Activated CD8-positive, alpha-beta memory T cell treated with anti-CD3 and anti-CD28 coated beads for 36 hours (primary cell): ENCODE data around the gene STEAP3. TPM values are rescaled to one million over a fixed set of nuclear protein-coding genes. Genes with fewer than 3 reads are reported as not detected.

ENCODE experiments used
- CTCF ChIA-PET: fragments of 350-600 bp; sonication (Branson Sonifier 250); formaldehyde crosslinking; loops from one replicate; lab custom pipeline; 2021; ENCODE audit warnings: antibody characterized with exemption; lab: Charles Lee
- POLR2A ChIA-PET: fragments of 350-600 bp; sonication (Branson Sonifier 250); formaldehyde crosslinking; loops from one replicate; lab custom pipeline; 2021; ENCODE audit warnings: antibody characterized with exemption; lab: Charles Lee
- total RNA-seq, 2 experiments: library from RNA; stranded (reverse); gene quantifications; one replicate each; pipeline ENCODE4 v1.2.3, GENCODE V29; 2021

Gene STEAP3
- total RNA-seq, 2 experiments from 2014 or later: 0.44 to 0.46 TPM

DNA sequence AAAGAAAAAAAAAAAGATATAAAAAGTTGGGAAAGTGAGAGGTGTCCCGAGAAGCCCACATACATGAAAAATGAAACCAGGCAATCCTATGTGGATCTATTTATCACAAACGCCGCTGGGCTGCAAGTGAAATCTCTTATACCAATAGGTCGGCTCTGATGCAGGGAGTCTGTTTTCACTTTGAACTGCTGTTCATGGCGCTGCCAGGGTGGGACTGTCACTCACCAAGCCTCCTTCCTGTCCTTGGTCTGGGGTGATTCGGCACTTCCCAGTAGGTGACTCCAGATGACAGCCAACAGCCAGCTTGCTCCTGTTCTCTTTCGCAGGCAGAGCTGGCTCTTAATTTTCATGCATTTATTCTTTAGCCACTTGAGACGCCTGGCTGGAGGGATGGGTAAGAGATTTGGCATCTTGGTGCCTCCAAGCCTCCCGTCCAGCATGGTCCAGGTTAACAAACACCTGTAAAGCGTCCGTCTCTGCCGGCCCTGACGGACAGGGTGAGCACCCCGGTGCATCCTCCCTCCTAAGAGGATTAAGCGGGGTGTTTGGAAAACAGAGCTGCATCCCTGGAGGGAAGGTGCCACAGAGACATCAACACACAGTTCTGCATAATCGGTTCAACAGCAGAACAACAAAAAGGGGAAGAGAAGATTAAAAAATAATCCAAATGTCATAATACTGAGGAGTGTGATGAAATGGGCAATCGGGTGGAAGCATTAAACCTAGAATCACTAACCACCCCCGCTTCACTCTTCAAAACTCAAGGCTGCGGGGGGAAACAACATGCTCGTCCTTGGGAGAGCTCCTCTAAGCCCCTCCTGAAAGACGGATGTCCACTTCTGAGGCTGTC lies 58.7 kb downstream of the STEAP3 start:
- ChIA-PET POLR2A (no interaction called here), CTCF (no interaction called here)

DNA sequence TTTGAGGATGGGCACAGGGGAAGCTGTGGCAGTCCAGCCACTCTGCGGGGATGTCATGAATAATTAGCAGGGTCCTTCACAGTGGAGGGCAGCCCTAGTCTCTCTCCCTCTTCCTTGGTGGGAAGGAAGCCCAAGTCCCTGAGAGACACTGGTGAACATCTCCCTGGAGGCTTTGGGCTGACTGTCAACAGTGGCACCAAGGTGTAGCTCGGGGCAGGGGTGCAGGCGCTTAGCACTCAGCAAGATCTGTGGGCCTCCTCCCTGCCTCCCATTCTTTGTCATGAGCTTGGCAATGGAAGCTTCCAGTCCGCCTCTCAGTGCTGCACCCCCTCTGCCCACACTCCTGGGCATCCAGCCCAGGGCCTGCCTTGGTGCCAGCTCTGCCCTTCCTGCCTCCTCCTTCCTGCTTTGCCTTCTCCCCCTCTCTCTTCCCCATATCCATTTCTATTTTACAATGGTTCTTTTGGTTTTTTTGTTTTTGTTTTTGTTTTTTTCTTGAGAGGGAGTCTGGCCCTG lies 59.4 kb downstream of the STEAP3 start:
- POLR2A ChIA-PET: no interaction called here
- CTCF ChIA-PET: no interaction called here

- POLR2A ChIA-PET: no interaction called here
- CTCF ChIA-PET: no interaction called here
These were observed 60.3 kb downstream of the STEAP3 start for GRCh38 chr2:119283873-119284331.

DNA sequence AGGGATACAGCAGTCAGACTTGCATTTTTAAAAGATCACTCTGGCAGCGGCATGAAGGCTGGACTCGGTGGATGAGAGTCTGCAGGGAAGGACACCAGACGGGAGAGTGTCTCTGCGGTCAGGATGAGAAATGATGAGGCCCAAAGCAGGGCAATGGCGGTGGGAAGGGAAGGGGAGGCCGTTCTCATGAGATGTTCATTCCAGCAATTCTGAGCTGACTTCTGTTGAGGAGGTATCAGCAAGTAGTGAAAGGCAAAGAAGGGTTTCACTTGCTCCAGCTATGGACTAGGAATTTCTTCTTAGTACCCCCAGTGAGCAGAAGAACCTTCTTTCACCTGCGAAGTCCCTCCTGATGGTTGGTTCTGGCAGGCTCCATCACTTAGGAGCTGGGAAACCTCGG lies 63.0 kb downstream of the STEAP3 start:
- POLR2A ChIA-PET: no interaction called here

DNA sequence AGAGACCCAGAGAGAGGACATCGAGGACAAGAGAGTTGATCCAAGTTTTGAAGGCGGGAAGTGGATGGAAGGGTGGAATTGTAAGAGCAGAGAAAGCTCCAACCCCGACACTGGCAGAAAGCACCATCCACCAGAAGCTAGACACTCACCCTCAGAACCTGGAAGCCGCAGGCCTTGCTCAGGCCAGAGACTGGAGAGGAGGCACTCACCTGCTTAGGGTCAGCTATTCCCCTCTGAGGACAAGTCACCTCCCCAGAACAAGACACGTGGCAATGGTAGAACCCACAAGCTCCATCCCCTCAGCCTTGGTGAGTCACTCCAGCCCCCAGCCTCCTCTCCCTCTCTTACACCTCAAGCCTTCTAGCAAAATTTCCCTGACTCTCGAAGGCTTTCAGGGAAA lies 64.9 kb downstream of the STEAP3 start:
- CTCF ChIA-PET: no interaction called here
- POLR2A ChIA-PET: no interaction called here

More for the DNA sequence above, 63.0 kb downstream of the STEAP3 start:
- CTCF ChIA-PET: no interaction called here

- ChIA-PET CTCF (no interaction called here), POLR2A (no interaction called here)
These were observed 65.5 kb downstream of the STEAP3 start for GRCh38 chr2:119289093-119289492.

- CTCF ChIA-PET: no interaction called here
- POLR2A ChIA-PET: no interaction called here
These were observed 66.0 kb downstream of the STEAP3 start for GRCh38 chr2:119289642-119290041.

DNA sequence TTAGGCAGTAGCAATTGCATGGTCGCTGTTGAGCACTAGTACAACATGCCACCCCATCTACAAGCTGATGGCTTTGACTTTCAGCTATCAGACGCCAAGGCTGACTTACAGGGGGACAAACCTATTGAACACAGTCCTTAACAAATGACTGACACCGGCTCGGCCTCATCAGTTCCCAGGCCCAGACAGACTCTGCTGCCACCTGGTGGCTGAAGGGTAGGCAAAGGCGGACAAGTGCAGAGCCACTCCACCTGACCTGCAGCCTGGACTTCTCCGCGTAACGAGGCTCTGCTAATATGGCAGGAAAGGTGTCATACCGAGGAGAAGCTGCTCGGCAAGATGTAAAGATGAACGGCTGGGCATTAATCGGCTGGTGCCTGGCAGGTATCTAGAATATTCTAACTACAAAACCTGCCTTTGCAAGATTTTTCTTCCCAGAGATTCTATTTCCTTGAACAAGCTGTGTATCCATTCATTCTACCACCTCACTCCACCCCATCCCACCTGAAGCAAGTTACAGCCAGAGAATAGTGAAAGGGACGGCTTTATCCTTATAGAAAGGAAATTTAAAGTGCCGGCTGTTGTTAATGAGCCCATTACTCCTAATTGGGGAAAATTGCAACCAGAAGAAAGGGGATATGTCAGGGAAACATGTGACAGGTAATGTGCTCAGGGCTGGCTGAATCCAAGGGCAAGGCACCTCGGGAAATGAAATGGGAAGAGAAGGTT lies 67.4 kb downstream of the STEAP3 start:
- ChIA-PET CTCF (interaction anchor here (1.2 to 1.3 kb wide), 2 partner anchors 25 to 418 kb away, joined by 3 read pairs; no protein-coding TSS in a partner anchor), POLR2A (no interaction called here)

- POLR2A ChIA-PET: no interaction called here
- CTCF ChIA-PET: interaction anchor here (1.2 to 1.3 kb wide), 2 partner anchors 26 to 419 kb away, joined by 3 read pairs; no protein-coding TSS in a partner anchor
These were observed 68.0 kb downstream of the STEAP3 start for GRCh38 chr2:119291588-119292167.

GRCh38 chr2:119292226-119292625 lies 68.6 kb downstream of the STEAP3 start:
- ChIA-PET POLR2A (no interaction called here), CTCF (no interaction called here)

- ChIA-PET POLR2A (no interaction called here), CTCF (no interaction called here)
These were observed 69.6 kb downstream of the STEAP3 start for GRCh38 chr2:119293254-119293653.

DNA sequence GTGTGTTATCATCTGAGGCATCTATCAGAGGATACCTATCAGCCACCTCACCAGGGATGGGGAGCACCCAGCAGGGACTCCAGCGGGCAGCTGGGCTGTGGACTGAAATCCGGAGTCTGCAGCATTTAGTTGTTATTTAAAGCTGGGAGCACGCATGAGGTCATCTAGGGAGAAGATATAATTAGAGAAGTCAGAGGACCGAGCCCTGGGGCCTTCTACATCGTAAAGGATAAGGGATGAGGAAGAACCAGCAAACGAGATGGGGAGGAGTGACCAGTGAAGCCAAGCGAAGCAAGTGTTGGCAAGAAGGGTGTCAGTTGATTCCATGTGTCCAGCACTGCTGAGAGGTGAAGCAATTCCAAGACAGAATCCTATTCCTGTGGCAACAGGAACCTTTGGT lies 70.3 kb downstream of the STEAP3 start:
- ChIA-PET POLR2A (no interaction called here), CTCF (no interaction called here)

DNA sequence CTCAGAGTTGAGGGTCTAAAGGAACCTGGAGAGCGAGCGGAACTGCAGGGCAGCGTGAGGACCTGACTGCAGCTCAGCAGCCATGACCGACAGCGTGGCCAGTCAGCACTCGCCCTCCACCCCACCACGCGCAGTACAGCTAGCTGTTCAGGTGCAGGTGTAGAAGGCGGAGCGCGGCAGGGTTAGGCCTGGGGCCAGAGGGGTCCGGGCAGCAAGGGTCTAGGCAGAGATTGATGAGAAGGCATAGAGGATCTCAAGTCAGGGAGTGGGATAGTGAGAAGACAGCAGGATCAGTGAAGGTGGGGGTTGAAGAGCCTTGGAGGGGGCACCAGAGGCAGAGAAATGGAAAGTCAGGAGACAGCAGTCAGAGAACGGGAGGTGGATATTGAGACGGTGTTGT lies 71.0 kb downstream of the STEAP3 start:
- CTCF ChIA-PET: interaction anchor here (0.7 kb wide), 1 partner anchor 104 kb away, joined by 3 read pairs; no protein-coding TSS in a partner anchor
- POLR2A ChIA-PET: no interaction called here

DNA sequence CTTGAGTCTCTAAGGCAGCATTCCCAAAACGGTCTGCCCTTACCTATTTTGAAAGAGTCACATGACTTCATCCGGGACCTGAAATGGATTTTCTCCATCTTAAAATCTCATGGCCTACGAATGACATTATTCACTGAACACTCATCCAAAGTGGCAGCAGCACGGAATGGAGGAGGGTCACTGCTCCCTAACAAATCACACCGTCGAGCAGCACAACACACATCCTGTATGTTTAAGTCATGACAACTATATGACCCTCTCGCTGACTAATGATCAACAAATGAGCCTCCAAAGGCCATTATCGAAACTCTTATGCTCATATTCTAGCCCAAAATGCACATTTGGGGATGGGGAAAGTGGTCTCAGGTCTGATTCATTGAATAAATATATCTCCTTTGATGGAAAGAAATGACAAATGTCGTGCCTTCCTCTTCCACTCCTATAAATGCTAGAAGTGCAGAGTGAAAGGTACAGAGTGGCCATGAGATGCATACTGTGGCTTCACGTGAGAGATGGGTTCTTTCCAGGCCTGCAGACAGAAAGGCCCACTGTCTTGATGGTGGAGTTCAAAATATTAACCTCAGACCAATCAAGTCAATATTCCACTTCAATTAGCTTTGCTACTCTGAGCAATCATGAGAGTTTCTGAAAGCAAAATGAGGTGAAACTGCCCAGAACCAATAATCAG lies 72.2 kb downstream of the STEAP3 start:
- CTCF ChIA-PET: no interaction called here
- POLR2A ChIA-PET: no interaction called here

DNA sequence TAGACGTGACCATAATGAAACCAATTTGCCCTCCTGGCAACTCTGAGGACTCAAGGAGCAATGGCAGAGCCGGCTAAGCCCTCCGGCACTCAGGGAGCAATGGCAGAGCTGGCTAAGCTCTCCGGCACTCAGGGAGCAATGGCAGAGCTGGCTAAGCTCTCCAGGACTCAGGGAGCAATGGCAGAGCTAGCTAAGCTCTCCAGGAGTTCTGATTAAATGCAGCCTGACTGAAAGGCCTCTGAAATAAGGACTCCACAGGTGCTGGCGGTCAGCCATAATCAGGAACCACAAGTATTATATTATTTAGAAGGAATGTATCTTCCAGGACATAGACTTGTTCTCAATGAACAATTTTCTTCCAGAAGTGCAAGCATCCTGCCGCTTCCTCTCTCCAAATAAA lies 77.8 kb downstream of the STEAP3 start:
- ChIA-PET CTCF (no interaction called here), POLR2A (no interaction called here)

DNA sequence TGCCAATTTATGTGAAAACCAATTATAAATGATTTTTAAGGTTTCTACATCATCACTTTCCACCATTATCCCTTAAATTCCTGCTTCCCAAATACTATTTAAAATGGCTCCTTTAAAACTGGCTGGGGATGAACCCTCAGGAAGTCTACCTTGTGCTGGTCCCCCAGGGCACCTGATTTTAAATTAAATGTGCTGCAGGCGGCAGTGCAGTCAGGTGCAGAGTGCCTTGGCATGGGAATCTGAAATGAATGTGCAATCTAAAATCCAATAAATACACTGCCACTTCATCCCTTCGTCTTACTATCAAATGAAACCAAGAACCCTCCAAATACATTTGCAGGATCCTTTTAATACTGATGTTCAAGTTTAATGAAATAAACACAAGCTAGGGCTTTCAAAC lies 81.2 kb downstream of the STEAP3 start:
- POLR2A ChIA-PET: no interaction called here
- CTCF ChIA-PET: no interaction called here

GRCh38 chr2:119305497-119306195 lies 82.0 kb downstream of the STEAP3 start:
- ChIA-PET POLR2A (no interaction called here), CTCF (no interaction called here)

GRCh38 chr2:119306196-119306590 lies 82.6 kb downstream of the STEAP3 start:
- ChIA-PET POLR2A (no interaction called here), CTCF (no interaction called here)
